GM20431 (cell line): ENCODE data around the gene SPANXC.
"Not testable (repeated sequence)": the region's sequence is repeated elsewhere in the genome, so short reads cannot be mapped to it uniquely, and the experiment has no call there.

Experiments
- in situ Hi-C: fragments of 300-500 bp; cut with MseI, MboI; formaldehyde crosslinking; loops from one replicate; pipeline ENCODE4 v1.15.0; 2020; ENCODE audit warnings: low sequenced_read_pairs; ENCODE audit not compliant: unreplicated experiment

SPANXC gene, protein sequence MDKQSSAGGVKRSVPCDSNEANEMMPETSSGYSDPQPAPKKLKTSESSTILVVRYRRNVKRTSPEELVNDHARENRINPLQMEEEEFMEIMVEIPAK

DNA sequence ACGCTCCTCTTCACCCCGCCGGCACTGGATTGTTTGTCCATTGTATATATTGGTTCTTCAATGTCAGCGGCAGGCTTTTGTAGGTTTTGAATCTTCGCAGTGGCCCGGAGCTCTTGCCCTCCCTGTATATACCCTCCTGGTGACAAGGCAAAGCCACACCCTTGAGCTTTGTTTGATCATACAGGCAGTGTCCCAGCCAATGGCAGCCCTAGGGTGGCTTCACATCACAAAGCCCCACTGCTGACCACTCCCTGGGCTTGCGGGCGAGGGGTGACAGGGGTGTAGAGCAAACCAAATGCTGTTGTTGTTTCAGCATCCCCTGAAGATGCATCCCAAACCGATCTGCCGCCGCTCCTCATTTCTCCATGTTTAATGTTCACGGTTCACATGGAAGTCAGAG, at the start of gene SPANXC:
Gene SPANXC, minus strand, starts transcription at position 101 of the 400 bp plus-strand sequence. Its CDS starts 60 bp downstream, at position 41.
- in situ Hi-C loops, result not testable (repeated sequence)

DNA sequence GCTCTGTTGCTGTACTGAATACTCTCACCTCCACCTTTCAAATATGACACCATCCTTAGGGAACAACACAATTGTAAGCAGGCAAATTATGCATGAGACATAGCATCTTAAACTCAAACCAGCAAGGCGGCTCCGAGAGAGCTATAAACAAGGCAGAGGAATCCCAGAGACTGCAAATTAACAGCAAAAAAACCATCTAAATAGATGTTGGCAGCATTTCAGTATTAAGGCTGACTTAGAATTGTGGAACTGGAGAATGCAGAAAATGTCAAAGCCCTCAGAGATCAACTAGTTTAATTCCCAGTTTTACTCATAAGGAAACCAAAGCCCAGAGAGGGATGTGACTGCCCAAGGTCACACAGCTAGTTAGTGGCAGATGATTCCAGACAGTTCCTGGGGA, 37.2 kb upstream of the SPANXC start:
- in situ Hi-C loops, result no loop called here

DNA sequence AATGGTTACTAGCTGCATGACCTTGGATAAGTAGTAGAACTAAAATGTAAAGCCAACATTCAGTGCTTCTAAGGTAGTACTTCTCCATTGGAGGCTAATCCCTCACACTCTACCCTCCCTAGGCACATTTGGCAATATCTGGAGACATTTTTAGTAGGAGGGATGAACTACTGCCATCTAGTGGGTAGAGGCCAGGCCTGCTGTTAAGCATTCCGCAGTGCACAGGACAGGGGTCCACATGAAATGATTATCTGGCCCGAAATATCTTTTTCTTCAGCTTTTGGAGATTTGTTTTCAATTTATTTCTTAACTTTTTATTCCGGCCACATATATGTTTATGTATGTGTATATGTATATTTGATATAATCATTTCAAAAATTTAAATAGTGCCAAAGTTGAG, 36.0 kb upstream of the SPANXC start:
- in situ Hi-C loops, result no loop called here

DNA sequence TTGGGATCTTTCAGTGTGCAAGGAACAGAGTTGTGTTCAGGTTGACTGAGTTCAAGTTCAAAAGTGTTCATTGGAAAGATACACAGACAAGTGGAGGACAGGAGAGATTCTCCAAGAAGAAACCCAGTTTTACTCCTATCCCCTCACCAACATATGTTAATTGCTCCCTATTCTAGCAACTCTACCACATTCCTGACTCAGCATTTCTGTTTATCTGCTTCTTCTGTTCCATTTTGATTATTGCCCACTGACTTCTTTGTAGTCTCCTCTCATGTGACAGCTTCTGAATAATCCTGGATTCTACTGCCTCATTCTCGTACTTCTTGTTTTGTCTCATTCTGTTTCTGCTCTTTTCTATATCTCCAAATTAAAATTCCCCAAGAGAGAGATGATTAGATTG, 15.8 kb upstream of the SPANXC start:
- in situ Hi-C loops, result no loop called here

DNA sequence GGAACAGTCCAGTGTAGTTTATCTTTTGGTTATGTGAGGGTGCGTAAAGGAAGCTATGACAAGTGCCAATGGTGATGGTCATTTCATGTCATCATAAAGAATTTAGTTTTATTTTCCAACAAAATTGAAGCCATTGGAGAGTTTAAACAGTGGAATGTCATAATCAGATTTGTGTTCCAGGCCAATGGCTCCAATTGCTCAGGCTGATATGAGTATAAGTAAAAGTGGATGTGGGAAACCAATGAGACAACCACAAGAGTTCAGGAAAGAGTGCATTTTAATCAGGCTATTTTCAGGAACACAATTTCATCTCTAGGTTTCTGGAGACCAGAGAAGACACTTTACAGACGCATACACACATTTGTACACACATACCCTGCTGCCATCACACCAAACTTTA, 20.7 kb downstream of the SPANXC start:
- in situ Hi-C loops, result no loop called here

DNA sequence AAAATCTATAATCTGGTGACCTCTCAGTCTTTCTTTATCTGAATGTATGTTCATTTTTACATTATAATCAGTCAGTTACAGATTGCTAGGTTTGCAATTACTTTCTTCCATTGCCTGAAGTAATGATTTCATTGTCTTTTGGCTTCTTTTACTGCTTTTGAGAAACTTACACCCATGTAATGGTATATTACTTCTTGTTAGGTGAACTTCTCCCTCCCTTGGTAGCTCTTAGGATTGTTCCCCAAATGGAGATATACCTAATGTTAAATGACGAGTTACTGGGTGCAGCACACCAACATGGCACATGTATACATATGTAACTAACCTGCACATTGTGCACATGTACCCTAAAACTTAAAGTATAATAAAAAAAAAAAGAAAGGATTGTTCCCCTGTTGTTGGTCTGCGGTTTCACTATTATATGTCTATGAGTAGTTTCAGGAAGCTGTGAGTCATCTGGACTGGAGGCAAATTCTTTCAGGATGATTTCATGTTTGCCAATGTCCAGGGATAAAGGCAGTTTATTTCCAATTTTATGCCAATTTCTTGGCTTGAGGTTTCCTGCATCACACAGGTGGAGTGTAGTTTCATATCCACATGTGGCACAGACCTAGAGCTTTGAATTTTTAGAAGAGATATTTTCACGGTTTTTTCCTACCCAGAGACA, 21.8 kb downstream of the SPANXC start:
- in situ Hi-C loops, result no loop called here

DNA sequence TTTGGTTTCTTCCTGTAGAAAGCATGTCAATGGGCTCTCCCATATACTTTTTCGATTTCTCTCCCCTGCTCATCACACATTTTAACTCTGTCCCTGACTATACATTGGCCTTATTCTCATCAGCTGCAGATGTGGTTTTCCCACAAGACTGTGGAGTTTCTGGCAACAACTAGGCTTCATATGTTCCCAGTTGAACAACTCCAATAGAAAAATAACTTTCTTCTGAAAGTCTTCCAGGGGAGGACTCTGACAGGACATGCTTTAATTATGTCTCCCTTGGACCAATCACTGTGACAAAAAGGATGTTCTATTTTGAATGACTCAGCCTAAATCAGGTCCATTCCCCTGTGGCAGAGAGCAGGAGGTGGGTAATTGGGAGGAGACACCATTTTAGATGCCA, 28.1 kb downstream of the SPANXC start:
- in situ Hi-C loops, result no loop called here

DNA sequence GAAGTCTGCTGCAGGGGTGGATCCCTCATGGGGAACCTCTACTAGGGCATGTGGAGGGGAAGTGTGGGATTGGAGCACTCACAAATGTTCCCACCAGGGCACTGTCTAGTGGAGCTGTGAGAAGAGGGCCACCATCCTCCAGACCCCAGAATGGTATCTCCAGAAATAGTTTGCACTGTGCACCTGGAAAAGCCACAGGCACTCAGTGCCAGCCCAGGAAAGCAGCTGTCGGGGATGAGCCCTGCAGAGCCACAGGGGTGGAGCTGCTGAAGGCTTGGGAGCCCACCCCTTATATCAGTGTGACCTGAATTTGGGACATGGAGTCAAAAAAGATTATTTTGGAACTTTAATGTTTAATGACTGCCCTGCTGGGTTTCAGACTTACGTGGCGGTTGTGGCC, 40.4 kb downstream of the SPANXC start:
- in situ Hi-C loops, result no loop called here
